Right atrium auricular region (tissue), 2 donors: Measurements from ENCODE around the gene ETV5. TPM values are rescaled to one million over a fixed set of nuclear protein-coding genes. Genes with fewer than 3 reads are reported as not detected.

Source experiments
- DNase-seq: peaks from one replicate; pipeline ENCODE4 v3.0.0-alpha.2; 2019; ENCODE audit warnings: low spot score
- H3K27ac ChIP-seq, 2 donors: fragments of 200-600 bp; sonication (generic); 1 replicate in 1 of 2; 2 replicates in 1 of 2; pipeline ENCODE4 v1.5.1; 2016 to 2019
- H3K27me3 ChIP-seq, 2 donors: fragments of 200-600 bp; sonication (generic); one replicate each; pipeline versions ENCODE4 v1.5.1 to v1.6.0; 2017 to 2019
- H3K36me3 ChIP-seq: fragments of 200-600 bp; sonication (generic); one replicate; pipeline ENCODE4 v1.5.1; 2016
- H3K4me1 ChIP-seq, 2 donors: fragments of 200-600 bp; sonication (generic); one replicate each; pipeline versions ENCODE4 v1.5.1 to v1.6.0; 2017 to 2019
- H3K4me3 ChIP-seq, 2 donors: fragments of 200-600 bp; sonication (generic); 1 replicate in 1 of 2; 2 replicates in 1 of 2; pipeline ENCODE4 v1.5.1; 2017 to 2019; ENCODE audit warnings: mild to moderate bottlenecking in 1 of 2, moderate library complexity in 1 of 2
- H3K9me3 ChIP-seq, 2 donors: fragments of 200-600 bp; sonication (generic); one replicate each; pipeline ENCODE4 v1.5.1; 2019
- total RNA-seq, 2 donors: library from RNA; depleted of rRNA; stranded (reverse); fragments of >200 nt; gene quantifications; one replicate each; pipeline ENCODE4 v1.1.0, GENCODE V29; 2016
- TF ChIP-seq, protein P1 (sequence below), 2 donors: fragments of 200-600 bp; sonication (generic); IDR thresholded peaks; one replicate each; pipeline ENCODE4 v1.5.1; 2019; ENCODE audit warnings: antibody characterized with exemption in 2 of 2

ETV5 gene
- total RNA-seq, 2 donors from 2014 or later, result 22.8 to 28.7 TPM

GRCh38 chr3:186150041-186150830 is 41.3 kb upstream of the ETV5 start:
- H3K36me3 ChIP-seq, result no peaks in the 10 kb centered on the region
- TF ChIP-seq, protein P1, sequence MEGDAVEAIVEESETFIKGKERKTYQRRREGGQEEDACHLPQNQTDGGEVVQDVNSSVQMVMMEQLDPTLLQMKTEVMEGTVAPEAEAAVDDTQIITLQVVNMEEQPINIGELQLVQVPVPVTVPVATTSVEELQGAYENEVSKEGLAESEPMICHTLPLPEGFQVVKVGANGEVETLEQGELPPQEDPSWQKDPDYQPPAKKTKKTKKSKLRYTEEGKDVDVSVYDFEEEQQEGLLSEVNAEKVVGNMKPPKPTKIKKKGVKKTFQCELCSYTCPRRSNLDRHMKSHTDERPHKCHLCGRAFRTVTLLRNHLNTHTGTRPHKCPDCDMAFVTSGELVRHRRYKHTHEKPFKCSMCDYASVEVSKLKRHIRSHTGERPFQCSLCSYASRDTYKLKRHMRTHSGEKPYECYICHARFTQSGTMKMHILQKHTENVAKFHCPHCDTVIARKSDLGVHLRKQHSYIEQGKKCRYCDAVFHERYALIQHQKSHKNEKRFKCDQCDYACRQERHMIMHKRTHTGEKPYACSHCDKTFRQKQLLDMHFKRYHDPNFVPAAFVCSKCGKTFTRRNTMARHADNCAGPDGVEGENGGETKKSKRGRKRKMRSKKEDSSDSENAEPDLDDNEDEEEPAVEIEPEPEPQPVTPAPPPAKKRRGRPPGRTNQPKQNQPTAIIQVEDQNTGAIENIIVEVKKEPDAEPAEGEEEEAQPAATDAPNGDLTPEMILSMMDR (IDR thresholded peaks at IDR 0.05), result no peak
- H3K27ac ChIP-seq, result no peak overlapping the region
- DNase-seq, result no peak
- no peaks in the 10 kb centered on the region for H3K9me3 ChIP-seq
- no peaks in the 10 kb centered on the region for H3K27me3 ChIP-seq
- H3K4me1 ChIP-seq, result no peaks in the 10 kb centered on the region
- no peak overlapping the region for H3K4me3 ChIP-seq

DNA sequence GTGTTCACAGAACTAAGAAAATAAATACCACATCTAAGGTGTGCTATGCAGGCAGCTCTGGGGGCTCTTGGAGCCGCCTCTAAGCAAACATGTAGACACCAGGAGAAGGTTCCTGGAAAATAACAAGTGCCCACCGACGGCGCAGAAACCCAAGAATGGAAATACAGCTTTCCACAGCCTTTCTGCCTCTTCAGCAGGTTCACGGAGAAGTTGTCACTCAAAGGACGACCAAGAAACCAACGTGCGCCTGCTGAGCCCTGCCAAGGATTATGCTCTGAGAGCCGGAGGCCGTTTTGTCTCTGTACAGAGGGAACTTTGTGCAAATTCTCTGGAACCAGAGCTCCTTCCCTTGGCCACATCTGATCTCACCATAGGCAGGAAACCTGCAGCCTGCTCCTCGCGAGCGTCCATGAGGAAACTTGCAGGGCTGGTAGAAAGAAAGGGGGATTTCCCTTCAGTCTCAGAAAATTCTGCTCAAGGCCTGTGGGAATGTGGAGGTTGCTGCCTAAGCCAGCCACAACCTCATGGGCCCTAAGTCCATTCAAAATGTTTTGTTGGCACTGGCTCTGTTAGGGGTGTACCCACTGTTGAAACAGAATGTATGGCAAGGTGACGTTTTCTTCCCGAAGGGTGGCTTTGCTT is 40.6 kb upstream of the ETV5 start:
- no peaks in the 10 kb centered on the region for H3K4me1 ChIP-seq
- H3K9me3 ChIP-seq, result no peaks in the 10 kb centered on the region
- TF ChIP-seq, protein P1 (IDR thresholded peaks at IDR 0.05), result no peak
- H3K27me3 ChIP-seq, result no peaks in the 10 kb centered on the region
- H3K36me3 ChIP-seq, result no peaks in the 10 kb centered on the region
- DNase-seq, result no peak
- no peak overlapping the region for H3K4me3 ChIP-seq
- no peak overlapping the region for H3K27ac ChIP-seq

DNA sequence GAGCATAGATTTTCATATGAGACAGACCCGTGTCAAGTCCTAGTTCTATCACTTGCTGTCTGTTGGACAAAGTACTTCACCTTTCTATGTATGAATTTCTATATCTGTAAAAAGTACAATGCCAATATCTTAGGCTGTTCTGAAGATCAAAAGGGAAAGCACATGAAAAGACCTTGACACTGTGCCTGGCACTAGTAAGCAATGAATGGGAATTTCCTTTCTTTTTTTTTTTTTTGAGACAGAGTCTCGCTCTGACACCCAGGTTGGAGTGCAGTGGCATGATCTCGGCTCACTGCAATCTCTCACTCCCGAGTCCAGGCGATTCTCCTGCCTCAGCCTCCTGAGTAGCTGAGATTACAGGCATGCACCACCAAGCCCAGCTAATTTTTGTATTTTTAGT is 35.4 kb upstream of the ETV5 start:
- DNase-seq, result no peak
- Histone ChIP-seq H3K27ac (no peak overlapping the region), H3K4me1 (no peaks in the 10 kb centered on the region), H3K27me3 (no peaks in the 10 kb centered on the region), H3K9me3 (no peaks in the 10 kb centered on the region), H3K4me3 (no peak overlapping the region), H3K36me3 (no peaks in the 10 kb centered on the region)
- TF ChIP-seq, protein P1 (IDR thresholded peaks at IDR 0.05), result no peak

DNA sequence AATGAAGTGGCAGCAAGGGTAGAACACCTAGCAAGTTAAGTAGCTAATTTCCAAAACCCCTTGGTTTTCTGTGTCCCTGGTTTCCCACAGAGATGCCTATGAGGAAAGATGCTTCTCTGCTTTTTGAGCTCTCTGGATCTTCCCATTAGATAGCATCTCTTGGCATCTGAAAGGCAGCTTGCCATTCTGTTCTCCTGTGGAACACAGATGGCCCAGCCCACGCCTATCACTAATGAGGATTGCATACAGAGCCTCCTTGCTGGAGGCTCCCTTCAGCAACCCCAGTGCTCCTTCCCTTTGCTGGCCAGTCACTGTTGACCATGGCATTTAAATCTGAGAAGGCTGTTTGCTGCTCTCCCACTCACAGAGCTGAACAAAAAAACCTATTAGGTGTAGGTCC is 34.4 kb upstream of the ETV5 start:
- H3K9me3 ChIP-seq, result no peaks in the 10 kb centered on the region
- DNase-seq, result no peak
- H3K4me3 ChIP-seq, result no peak overlapping the region
- H3K27me3 ChIP-seq, result no peaks in the 10 kb centered on the region
- H3K27ac ChIP-seq, result no peak overlapping the region
- TF ChIP-seq, protein P1 (IDR thresholded peaks at IDR 0.05), result no peak
- H3K4me1 ChIP-seq, result no peaks in the 10 kb centered on the region
- H3K36me3 ChIP-seq, result no peaks in the 10 kb centered on the region

- Histone ChIP-seq H3K4me1 (no peaks in the 10 kb centered on the region), H3K27me3 (no peaks in the 10 kb centered on the region), H3K9me3 (no peaks in the 10 kb centered on the region), H3K27ac (no peak overlapping the region), H3K36me3 (no peaks in the 10 kb centered on the region), H3K4me3 (no peak overlapping the region)
- no peak for DNase-seq
- TF ChIP-seq, protein P1 (IDR thresholded peaks at IDR 0.05), result no peak
Measured at GRCh38 chr3:186142393-186142932, 33.6 kb upstream of the ETV5 start.
